Measurements from ENCODE around the gene DNAJC7. TPM values are rescaled to one million over a fixed set of nuclear protein-coding genes. Genes with fewer than 3 reads are reported as not detected.

DNAJC7 gene
- total and polyA plus RNA-seq, 9 of the 15 experiments (the other 6 are each of a cell fraction or from before 2014, with no cell fraction given): 85.8 to 262 (median 157) TPM

DNA sequence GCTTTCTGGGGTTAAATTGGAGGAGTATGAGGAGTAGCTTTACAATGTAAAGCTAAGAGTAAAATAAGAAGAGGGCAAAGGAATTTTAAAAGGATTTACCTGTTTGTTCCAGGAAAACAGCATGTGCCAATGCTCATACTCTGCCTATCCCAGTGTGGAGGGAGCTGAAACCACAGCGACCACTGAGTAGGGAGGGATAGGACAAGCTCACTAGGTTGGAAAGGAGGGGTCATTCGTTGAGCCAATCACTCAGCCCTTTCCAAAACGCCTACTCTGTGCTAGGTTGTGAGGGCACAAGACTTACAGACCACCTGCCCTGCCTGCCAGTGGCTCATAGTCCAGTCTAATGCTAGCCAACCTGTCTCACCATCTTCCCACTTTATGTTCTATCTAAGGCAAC is 1.1 kb upstream of the DNAJC7 start (continued):
- TF ChIP-seq ZNF717 (CRISPR knock-in tag; IDR thresholded peaks at IDR 0.05): no peak
- no peak for TF ChIP-seq MAFF (IDR thresholded peaks at IDR 0.05; ENCODE audit: low read length)
- TF ChIP-seq ZNF212 (CRISPR knock-in tag; IDR thresholded peaks at IDR 0.05): no peak
- TF ChIP-seq MAFG (tag; conservative IDR thresholded peaks at IDR 0.05): no peak
- TF ChIP-seq NR0B1 (IDR thresholded peaks at IDR 0.05; ENCODE audit: partially characterized antibody): no peak
- no peak for TF ChIP-seq ILK (tag; IDR thresholded peaks at IDR 0.05; ENCODE audit: borderline replicate concordance, low read depth)
- no peak for TF ChIP-seq GABPB2 (CRISPR knock-in tag; conservative IDR thresholded peaks at IDR 0.05)
- no peak for TF ChIP-seq DACH1 (IDR thresholded peaks at IDR 0.05; ENCODE audit: partially characterized antibody)
- no peak for TF ChIP-seq RCOR1 (IDR thresholded peaks at IDR 0.05; ENCODE audit: borderline replicate concordance in 1 of 2, low read depth in 2 of 2, low read length in 2 of 2)
- peak; percentile 71 for TF ChIP-seq MEIS2 (IDR thresholded peaks at IDR 0.05; ENCODE audit: partially characterized antibody)
- TF ChIP-seq ZNF431 (CRISPR knock-in tag; IDR thresholded peaks at IDR 0.05): no peak
- TF ChIP-seq RBFOX2 (IDR thresholded peaks at IDR 0.05; ENCODE audit: low read depth, low read length): no peak
- no peak for TF ChIP-seq NKRF (IDR thresholded peaks at IDR 0.05; ENCODE audit: borderline replicate concordance)
- TF ChIP-seq SAP30 (IDR thresholded peaks at IDR 0.05; ENCODE audit: borderline replicate concordance, insufficient read depth, low read depth, low read length, poor library complexity, severe bottlenecking): no peak
- no peak for TF ChIP-seq KAT8 (IDR thresholded peaks at IDR 0.05; ENCODE audit: low read depth)
- TF ChIP-seq, protein P1, sequence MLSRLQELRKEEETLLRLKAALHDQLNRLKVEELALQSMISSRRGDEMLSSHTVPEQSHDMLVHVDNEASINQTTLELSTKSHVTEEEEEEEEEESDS (CRISPR knock-in tag; IDR thresholded peaks at IDR 0.05): no peak
- no peak for TF ChIP-seq SMAD2 (IDR thresholded peaks at IDR 0.05; ENCODE audit: low read depth, low read length)
- TF ChIP-seq ZNF707 (CRISPR knock-in tag; conservative IDR thresholded peaks at IDR 0.05): no peak
- TF ChIP-seq GTF2F1 (IDR thresholded peaks at IDR 0.05; ENCODE audit: low read depth, low read length): no peak
- TF ChIP-seq SRSF9 (IDR thresholded peaks at IDR 0.05; ENCODE audit: borderline replicate concordance, low read depth, low read length): no peak
- no peak for TF ChIP-seq CREB1 (IDR thresholded peaks at IDR 0.05)
- no peak for TF ChIP-seq CREB1 (CRISPR knock-in tag; IDR thresholded peaks at IDR 0.05)
- TF ChIP-seq ZC3H8 (IDR thresholded peaks at IDR 0.05): no peak
- peak; percentile 96 for TF ChIP-seq PRDM10 (IDR thresholded peaks at IDR 0.05; ENCODE audit: partially characterized antibody)
- TF ChIP-seq NCOA1 (IDR thresholded peaks at IDR 0.05; ENCODE audit: low read depth): no peak
